B cell (primary cell): Measurements from ENCODE around the gene LANCL2.

Source experiments
- CTCF ChIP-seq: fragments of 200-600 bp; IDR thresholded peaks from one replicate; pipeline ENCODE4 v1.8.0; 2022; ENCODE audit warnings: antibody characterized with exemption, mild to moderate bottlenecking
- EZH2 ChIP-seq: IDR thresholded peaks from 2 replicates; pipeline ENCODE4 v1.6.1; 2012; ENCODE audit warnings: borderline replicate concordance, low read depth, mild to moderate bottlenecking, moderate library complexity, low read length; ENCODE audit not compliant: insufficient read depth, poor library complexity, severe bottlenecking

- TF ChIP-seq CTCF (no peak), EZH2 (no peak)
These were observed 104.6 kb downstream of the LANCL2 start for GRCh38 chr7:55469721-55470120.
